HG03575 (cell line): Measurements from ENCODE around the gene ANKRD33B.
A peak's percentile ranks its signal among the peaks of the same experiment; 100 is the strongest.

ENCODE experiments used
- ATAC-seq: cut with Tn5 transposase; IDR thresholded peaks from one replicate; pipeline ENCODE4 v1.9.1; 2021; ENCODE audit not compliant: unreplicated experiment, insufficient number of reproducible peaks, low FRiP score; ENCODE audit errors: extremely low read depth

Gene ANKRD33B

GRCh38 chr5:10699281-10699874 is 135.5 kb downstream of the ANKRD33B start:
- ATAC-seq, result no peak

GRCh38 chr5:10699987-10700386 is 136.1 kb downstream of the ANKRD33B start:
- ATAC-seq, result peak; percentile 43

- no peak for ATAC-seq
These were observed 136.6 kb downstream of the ANKRD33B start for GRCh38 chr5:10700516-10700915.

GRCh38 chr5:10701567-10702039 is 137.7 kb downstream of the ANKRD33B start:
- ATAC-seq, result no peak

DNA sequence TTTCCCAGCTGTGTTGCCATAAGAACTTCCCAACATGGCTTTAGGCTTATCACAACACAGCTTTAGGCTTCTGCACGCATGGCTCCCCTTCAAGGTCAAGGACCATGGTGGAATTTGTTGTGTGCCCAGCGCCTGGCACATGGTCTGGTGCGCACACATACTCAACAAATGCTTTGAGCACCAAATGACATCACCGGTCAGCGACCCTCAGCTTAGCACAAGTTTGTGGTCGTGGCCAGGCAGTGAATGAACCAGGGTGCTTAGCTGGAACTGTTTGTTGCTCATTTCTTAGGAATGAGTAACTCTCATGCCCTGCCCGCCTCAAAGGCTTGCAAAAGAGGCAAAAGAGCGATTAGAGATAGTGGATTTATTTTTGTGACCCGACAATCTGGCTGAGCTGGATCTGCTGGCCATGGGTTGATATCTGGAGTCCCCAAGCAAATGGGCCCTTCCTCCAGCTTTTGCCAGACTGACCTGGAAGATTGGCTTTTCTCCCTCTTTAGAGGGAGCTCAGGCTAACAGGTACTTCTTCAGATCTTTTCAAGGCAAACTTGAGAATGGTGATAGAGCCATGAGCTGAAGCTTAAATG is 138.3 kb downstream of the ANKRD33B start:
- ATAC-seq, result no peak

DNA sequence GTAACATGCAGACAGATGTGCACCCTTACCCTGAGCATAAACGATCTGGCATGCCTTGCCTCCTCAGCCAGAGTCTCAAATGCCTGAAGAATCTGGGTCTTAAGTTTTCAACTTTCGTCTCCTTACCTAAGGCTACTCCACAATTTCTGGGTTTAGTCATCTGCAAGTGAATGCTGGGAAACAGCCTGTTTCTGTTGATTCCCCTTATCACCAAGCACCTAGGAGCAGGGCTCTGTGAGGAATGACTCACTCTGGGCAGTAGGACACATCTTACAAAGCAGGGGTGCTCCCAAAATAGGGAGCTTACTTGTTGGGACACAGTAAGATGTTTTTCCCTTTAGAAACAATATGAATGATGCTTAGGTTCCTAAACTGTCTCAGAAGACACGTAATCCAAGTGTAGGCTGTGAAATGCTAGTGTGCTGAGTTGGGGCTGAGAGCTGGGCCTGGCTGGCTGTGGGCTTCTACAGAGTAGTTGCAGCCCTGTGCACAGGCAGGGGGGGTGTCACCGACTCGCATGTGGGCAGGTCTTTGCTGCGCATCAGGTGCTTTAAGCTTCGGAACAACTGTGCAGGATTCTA is 139.1 kb downstream of the ANKRD33B start:
- ATAC-seq, result no peak

- ATAC-seq, result no peak
These were observed 139.8 kb downstream of the ANKRD33B start for GRCh38 chr5:10703676-10704075.

DNA sequence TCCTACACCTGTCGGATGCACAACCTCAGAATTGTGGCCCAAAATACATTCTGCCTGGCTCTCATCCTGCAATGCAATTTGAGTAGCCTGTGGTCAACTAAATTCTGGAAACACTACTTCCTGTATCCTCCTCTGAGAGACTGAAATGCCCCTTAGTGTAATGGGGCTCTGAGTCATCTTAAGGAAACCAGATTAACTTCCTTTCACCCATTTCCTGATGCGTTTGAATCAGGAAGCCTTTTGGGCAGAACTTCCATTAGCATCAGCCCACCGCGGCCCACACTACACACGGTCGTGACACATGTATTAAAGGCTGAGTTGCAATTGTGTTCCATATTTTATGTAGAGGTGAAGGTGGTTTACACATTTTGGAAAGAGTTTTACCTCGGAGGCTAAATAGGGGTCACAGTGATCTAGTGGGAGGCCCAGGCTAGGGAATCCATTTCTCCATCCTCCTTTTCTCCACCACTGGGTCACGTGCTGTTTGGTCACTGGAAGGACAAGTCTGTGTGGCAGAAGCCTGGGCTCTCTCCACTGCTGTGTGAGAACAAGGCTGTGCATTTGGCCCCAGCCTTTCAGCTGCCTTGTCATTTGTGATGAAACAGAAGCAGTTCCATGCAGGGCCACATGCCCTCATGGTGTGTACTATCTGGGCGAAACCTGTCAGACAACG is 141.2 kb downstream of the ANKRD33B start:
- ATAC-seq, result no peak

- ATAC-seq, result no peak
These were observed 141.9 kb downstream of the ANKRD33B start for GRCh38 chr5:10705747-10706146.

- no peak for ATAC-seq
These were observed 142.5 kb downstream of the ANKRD33B start for GRCh38 chr5:10706326-10706725.
